Subcutaneous adipose tissue (tissue), 4 donors: Measurements from ENCODE around the gene BCL2L2. TPM values are rescaled to one million over a fixed set of nuclear protein-coding genes. Genes with fewer than 3 reads are reported as not detected.

Experiments
- small RNA-seq: library from RNA; depleted of rRNA; stranded (forward); fragments of <200 nt; gene quantifications from one replicate; pipeline ENCODE3, GENCODE V24; 2016
- total RNA-seq, 4 donors: library from RNA; depleted of rRNA; stranded (reverse); fragments of >200 nt; gene quantifications; one replicate each; pipeline ENCODE4 v1.1.0, GENCODE V29; 2016
- TF ChIP-seq, protein P1 (sequence below): fragments of 450-650 bp; IDR thresholded peaks from one replicate; pipeline ENCODE4 v1.5.1; 2016; ENCODE audit warnings: low read depth, mild to moderate bottlenecking, control low read depth, antibody characterized with exemption, moderate library complexity

BCL2L2 gene
- total RNA-seq, 4 donors from 2014 or later, result 32.1 to 75.9 (median 50.6) TPM

DNA sequence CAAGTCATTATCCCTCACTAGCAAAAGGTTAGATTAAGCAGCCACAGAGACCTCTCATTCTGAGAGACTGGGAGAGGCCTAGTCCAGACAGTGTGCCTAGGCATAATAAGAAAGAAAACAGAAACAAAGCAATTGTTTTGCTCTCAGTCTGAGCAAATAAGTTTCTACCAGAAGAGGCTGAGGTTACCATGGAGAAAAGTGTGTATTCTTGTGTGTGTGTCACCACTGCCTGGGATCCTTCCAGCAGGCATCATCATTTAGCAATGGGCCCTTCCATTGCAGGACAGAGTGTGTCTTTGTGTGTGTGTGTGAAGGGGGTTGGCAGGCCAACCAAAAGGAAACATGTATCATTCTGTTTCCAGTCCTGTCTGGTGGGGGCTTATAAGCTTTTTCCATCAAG, 54.7 kb downstream of the BCL2L2 start:
- TF ChIP-seq, protein P1, sequence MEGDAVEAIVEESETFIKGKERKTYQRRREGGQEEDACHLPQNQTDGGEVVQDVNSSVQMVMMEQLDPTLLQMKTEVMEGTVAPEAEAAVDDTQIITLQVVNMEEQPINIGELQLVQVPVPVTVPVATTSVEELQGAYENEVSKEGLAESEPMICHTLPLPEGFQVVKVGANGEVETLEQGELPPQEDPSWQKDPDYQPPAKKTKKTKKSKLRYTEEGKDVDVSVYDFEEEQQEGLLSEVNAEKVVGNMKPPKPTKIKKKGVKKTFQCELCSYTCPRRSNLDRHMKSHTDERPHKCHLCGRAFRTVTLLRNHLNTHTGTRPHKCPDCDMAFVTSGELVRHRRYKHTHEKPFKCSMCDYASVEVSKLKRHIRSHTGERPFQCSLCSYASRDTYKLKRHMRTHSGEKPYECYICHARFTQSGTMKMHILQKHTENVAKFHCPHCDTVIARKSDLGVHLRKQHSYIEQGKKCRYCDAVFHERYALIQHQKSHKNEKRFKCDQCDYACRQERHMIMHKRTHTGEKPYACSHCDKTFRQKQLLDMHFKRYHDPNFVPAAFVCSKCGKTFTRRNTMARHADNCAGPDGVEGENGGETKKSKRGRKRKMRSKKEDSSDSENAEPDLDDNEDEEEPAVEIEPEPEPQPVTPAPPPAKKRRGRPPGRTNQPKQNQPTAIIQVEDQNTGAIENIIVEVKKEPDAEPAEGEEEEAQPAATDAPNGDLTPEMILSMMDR, result no peak

Small RNAs within 50 kb of the gene (small RNA-seq; reads per million reads assigned to genes)
- gene RNU6-1046P, result not detected

Other genes with a start within 250 kb of the BCL2L2 start
- 1 to 10 TPM; 1.5 to 4.1 (median 1.8) TPM for gene CDH24, start 249.3 kb upstream of the BCL2L2 start, total RNA-seq
- 100 to 1,000 TPM in 2 of 4 donors, 10 to 100 TPM in 2; 89.6 to 124 (median 109) TPM for gene ACIN1, start 211.7 kb upstream of the BCL2L2 start, total RNA-seq
- gene C14orf119, start 211.3 kb upstream of the BCL2L2 start, total RNA-seq, result 10 to 100 TPM; 22.3 to 45.0 (median 41.7) TPM
- gene CIROP, start 201.8 kb upstream of the BCL2L2 start, total RNA-seq, result not detected
- gene CEBPE, start 187.6 kb upstream of the BCL2L2 start, total RNA-seq, result under 1 TPM in 1 of 4 donors, not detected in 3; 0.68 TPM
- gene SLC7A8, start 123.2 kb upstream of the BCL2L2 start, total RNA-seq, result 10 to 100 TPM; 45.7 to 83.8 (median 61.4) TPM
- not detected for gene RNF212B, start 68.9 kb upstream of the BCL2L2 start, total RNA-seq
- gene HOMEZ, start 20.7 kb upstream of the BCL2L2 start, total RNA-seq, result 10 to 100 TPM in 1 of 4 donors, 1 to 10 TPM in 3; 5.4 to 11.1 (median 7.4) TPM
- gene PPP1R3E, start 4.0 kb upstream of the BCL2L2 start, total RNA-seq, result 10 to 100 TPM in 2 of 4 donors, 1 to 10 TPM in 2; 7.3 to 12.6 (median 9.3) TPM
- 10 to 100 TPM; 31.8 to 56.1 (median 42.5) TPM for gene PABPN1, start 14.6 kb downstream of the BCL2L2 start, total RNA-seq
- 1 to 10 TPM; 1.8 to 5.5 (median 4.2) TPM for gene SLC22A17, start 46.1 kb downstream of the BCL2L2 start, total RNA-seq
- gene EFS, start 58.3 kb downstream of the BCL2L2 start, total RNA-seq, result 10 to 100 TPM in 2 of 4 donors, 1 to 10 TPM in 2; 8.5 to 12.8 (median 9.8) TPM
- gene IL25, start 66.0 kb downstream of the BCL2L2 start, total RNA-seq, result not detected
- gene CMTM5, start 70.2 kb downstream of the BCL2L2 start, total RNA-seq, result not detected
- not detected for gene MYH6, start 101.4 kb downstream of the BCL2L2 start, total RNA-seq
- gene MYH7, start 128.8 kb downstream of the BCL2L2 start, total RNA-seq, result not detected
- gene NGDN, start 162.9 kb downstream of the BCL2L2 start, total RNA-seq, result 10 to 100 TPM; 20.5 to 43.4 (median 35.1) TPM
- 1 to 10 TPM in 1 of 4 donors, under 1 TPM in 3; 0.33 to 1.4 (median 0.50) TPM for gene ZFHX2, start 244.9 kb downstream of the BCL2L2 start, total RNA-seq
- gene THTPA, start 249.4 kb downstream of the BCL2L2 start, total RNA-seq, result 10 to 100 TPM in 3 of 4 donors, 1 to 10 TPM in 1; 6.7 to 23.2 (median 18.4) TPM